Measurements from ENCODE around the gene RPS19BP1.

GRCh38 chr22:39497429-39497828 lies 35.1 kb downstream of the RPS19BP1 start:
- no peak for TF ChIP-seq CTCF (IDR thresholded peaks at IDR 0.05; ENCODE audit: low read depth, low read length, poor library complexity, severe bottlenecking)
- no peak for TF ChIP-seq EZH2phosphoT487 (IDR thresholded peaks at IDR 0.05; ENCODE audit: borderline replicate concordance, low read length)

Measured in DOHH2 (cell line).